Erythroblast (primary cell): ENCODE data around the gene TACR3.
"Not testable (repeated sequence)": the region's sequence is repeated elsewhere in the genome, so short reads cannot be mapped to it uniquely, and the experiment has no call there.

Source experiments
- DNase-seq, 2 experiments: peaks; one replicate each; lab custom pipeline; 2025; lab: John Stamatoyannopoulos, UW
- GATA1 ChIP-seq: IDR thresholded peaks from 2 replicates; pipeline ENCODE4 v1.6.1; 2011; ENCODE audit warnings: low read depth, mild to moderate bottlenecking, control low read depth, low read length, moderate library complexity
- POLR2A ChIP-seq: IDR thresholded peaks from 2 replicates; pipeline ENCODE4 v1.6.1; 2011; ENCODE audit warnings: mild to moderate bottlenecking, low read length

The TACR3 gene

GRCh38 chr4:103719830-103720207 is at the start of gene TACR3:
Gene TACR3 (minus strand): TSS chr4:103719985. CDS start chr4:103719675, 310 bp downstream.
- TF ChIP-seq GATA1 (no peak), POLR2A (no peak)
- DNase-seq: no peak

GRCh38 chr4:103757631-103758030 is 37.8 kb upstream of the TACR3 start:
- no peak for DNase-seq
- TF ChIP-seq GATA1 (no peak), POLR2A (no peak)

GRCh38 chr4:103756741-103757140 is 37.0 kb upstream of the TACR3 start:
- DNase-seq: no peak
- TF ChIP-seq POLR2A: no peak
- no peak for TF ChIP-seq GATA1

GRCh38 chr4:103754844-103755243 is 35.1 kb upstream of the TACR3 start:
- no peak for TF ChIP-seq POLR2A
- TF ChIP-seq GATA1: no peak
- peak in 1 of 2 experiments; percentile 2 for DNase-seq

GRCh38 chr4:103753868-103754653 is 34.3 kb upstream of the TACR3 start:
- DNase-seq: no peak
- TF ChIP-seq POLR2A: no peak
- TF ChIP-seq GATA1: no peak

GRCh38 chr4:103723150-103723549 is 3.4 kb upstream of the TACR3 start:
- DNase-seq: not testable (repeated sequence)

- DNase-seq: no peak
- TF ChIP-seq POLR2A: no peak
- no peak for TF ChIP-seq GATA1
These were observed 1.5 kb upstream of the TACR3 start for GRCh38 chr4:103721251-103721650.

GRCh38 chr4:103720661-103721060 is 876 bp upstream of the TACR3 start:
- DNase-seq: no peak
- TF ChIP-seq GATA1 (no peak), POLR2A (no peak)

GRCh38 chr4:103719105-103719829 is 518 bp downstream of the TACR3 start:
- DNase-seq: no peak
- TF ChIP-seq POLR2A: no peak
- no peak for TF ChIP-seq GATA1

- TF ChIP-seq GATA1 (no peak), POLR2A (no peak)
- DNase-seq: no peak
These were observed 27.2 kb downstream of the TACR3 start for GRCh38 chr4:103692615-103693014.

- no peak for DNase-seq
- TF ChIP-seq POLR2A: no peak
- no peak for TF ChIP-seq GATA1
These were observed 45.8 kb downstream of the TACR3 start for GRCh38 chr4:103673983-103674382.

GRCh38 chr4:103666764-103667163 is 53.0 kb downstream of the TACR3 start:
- not testable (repeated sequence) for DNase-seq

GRCh38 chr4:103664436-103665075 is 55.2 kb downstream of the TACR3 start:
- TF ChIP-seq POLR2A (no peak), GATA1 (no peak)
- no peak for DNase-seq

GRCh38 chr4:103648541-103648940 is 71.2 kb downstream of the TACR3 start:
- TF ChIP-seq GATA1 (no peak), POLR2A (no peak)
- no peak for DNase-seq

GRCh38 chr4:103645991-103646390 is 73.8 kb downstream of the TACR3 start:
- DNase-seq: no peak
- no peak for TF ChIP-seq GATA1
- no peak for TF ChIP-seq POLR2A

GRCh38 chr4:103634236-103634635 is 85.5 kb downstream of the TACR3 start:
- no peak for DNase-seq
- no peak for TF ChIP-seq POLR2A
- TF ChIP-seq GATA1: no peak
